T-helper 1 cell (primary cell): ENCODE results near the gene FAM120AOS.

Experiments used
- DNase-seq, 5 donors: peaks; one replicate each; pipeline ENCODE4 v3.0.0-alpha.2; 2012 to 2020

FAM120AOS gene

GRCh38 chr9:93436655-93437407 is 16.6 kb downstream of the FAM120AOS start:
- DNase-seq, result no peak

DNA sequence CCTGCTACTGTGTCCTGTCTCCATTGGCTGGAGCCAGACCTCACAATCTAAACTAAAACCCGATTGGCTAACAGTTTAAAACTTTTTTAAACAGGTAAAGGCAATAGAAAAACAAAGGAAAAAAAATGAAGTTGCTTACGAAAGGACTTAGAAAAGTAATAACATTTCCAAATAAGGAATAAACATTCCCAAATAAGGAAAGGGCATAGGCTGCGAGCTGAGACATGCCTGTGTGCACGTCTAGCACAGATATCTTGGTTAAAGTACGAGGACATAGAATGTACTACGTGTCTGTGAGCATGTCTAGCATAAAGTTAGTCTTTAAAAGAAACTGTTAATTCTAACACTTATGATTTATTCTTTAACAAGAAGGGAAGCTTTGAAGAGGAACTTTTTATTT is 17.2 kb downstream of the FAM120AOS start:
- DNase-seq, result no peak

DNA sequence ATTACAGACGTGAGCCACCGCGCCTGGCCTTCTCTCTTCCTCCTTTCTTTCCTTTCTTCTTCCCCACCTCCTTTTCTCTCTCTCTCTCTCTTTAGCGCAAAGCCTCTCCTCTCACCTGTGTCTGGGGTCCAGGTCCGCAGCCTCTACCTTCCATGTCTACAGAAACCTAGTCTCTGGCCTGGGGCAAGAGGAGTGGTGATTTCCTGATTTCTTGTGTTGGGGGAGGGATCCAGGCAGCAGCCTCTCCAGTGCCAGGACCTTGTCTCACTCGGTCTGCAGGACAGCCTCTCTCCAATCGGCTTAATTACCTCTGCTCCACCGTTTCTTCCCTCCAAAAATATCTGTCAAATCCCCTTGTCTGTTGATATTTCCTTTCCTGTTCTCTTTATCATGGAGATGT is 18.0 kb downstream of the FAM120AOS start:
- no peak for DNase-seq

- no peak for DNase-seq
Measured at GRCh38 chr9:93434056-93434455, 19.3 kb downstream of the FAM120AOS start.

DNA sequence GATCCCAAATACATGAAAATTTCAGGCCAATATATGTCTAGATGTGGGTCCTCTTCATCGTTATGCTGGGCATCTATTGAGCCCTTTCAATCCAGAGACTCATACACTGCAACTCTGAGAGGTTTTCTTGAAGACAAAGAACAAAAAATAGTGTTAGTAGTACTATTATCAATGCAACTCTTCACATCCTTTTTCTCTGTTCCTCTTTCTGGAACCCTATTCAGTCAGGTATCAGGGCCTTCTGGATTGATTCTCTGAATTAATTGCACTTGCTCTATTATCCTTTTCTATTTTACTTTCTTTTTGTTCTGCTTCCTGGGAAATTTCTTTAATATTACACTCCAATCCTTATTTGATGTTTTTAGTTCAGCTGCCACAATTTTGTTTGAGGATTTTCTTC is 20.4 kb downstream of the FAM120AOS start:
- no peak for DNase-seq

- DNase-seq, result no peak
Measured at GRCh38 chr9:93431539-93432105, 21.8 kb downstream of the FAM120AOS start.

GRCh38 chr9:93427655-93428379 is 25.6 kb downstream of the FAM120AOS start:
- DNase-seq, result no peak

- no peak for DNase-seq
Measured at GRCh38 chr9:93422977-93423616, 30.3 kb downstream of the FAM120AOS start.

DNA sequence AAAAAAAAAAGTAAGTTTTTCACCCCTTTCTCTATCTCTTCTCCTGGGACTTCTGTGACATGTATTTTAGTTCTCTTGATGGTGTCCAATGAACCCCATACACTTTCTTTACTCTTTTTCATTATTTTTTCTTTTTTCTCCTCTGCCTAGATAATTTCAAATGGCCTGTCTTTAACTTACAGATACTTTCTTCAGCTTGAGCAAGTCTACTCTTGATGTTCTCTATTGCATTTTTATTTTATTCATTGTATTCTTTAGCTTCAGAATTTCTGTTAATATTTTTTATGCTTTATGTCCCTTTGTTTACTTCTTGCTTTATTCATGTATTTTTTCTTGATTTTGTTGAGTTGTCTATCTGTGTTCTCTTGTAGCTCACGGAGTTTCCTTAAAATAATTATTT is 34.4 kb downstream of the FAM120AOS start:
- no peak for DNase-seq

GRCh38 chr9:93417538-93417937 is 35.8 kb downstream of the FAM120AOS start:
- DNase-seq, result no peak

GRCh38 chr9:93416530-93417235 is 36.7 kb downstream of the FAM120AOS start:
- DNase-seq, result no peak

GRCh38 chr9:93415176-93415690 is 38.1 kb downstream of the FAM120AOS start:
- no peak for DNase-seq

- no peak for DNase-seq
Measured at GRCh38 chr9:93413530-93413929, 39.9 kb downstream of the FAM120AOS start.

DNA sequence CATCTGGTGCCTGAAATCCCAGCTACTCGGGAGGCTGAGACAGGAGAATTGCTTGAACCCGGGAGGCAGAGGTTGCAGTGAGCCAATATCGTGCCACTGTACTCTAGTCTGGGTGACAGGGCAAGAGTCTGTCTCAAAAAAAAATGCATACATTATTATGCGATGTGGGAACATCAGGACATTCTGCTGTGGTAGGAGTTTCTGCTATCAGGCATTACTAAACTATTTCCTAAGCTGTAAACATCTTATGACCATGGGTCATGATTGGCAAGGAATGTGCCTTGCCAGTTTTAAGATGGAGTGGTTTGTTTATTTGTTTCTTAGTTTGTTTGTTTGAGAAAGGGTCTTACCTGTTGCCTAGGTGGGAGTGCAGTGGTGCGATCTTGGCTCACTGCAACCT is 47.0 kb downstream of the FAM120AOS start:
- DNase-seq, result no peak

GRCh38 chr9:93398471-93398870 is 54.9 kb downstream of the FAM120AOS start:
- DNase-seq, result no peak

GRCh38 chr9:93397661-93398373 is 55.6 kb downstream of the FAM120AOS start:
- DNase-seq, result no peak
